ENCODE results near the gene C11orf71.

The C11orf71 gene

GRCh38 chr11:114362958-114363357 is 37.4 kb downstream of the C11orf71 start:
- Histone ChIP-seq H3K9me3 (ENCODE audit: severe bottlenecking) (peaks cover 2% of the 10 kb centered on the region), H3K36me3 (no peaks in the 10 kb centered on the region), H3K27ac (no peak overlapping the region), H3K4me3 (ENCODE audit: low read depth, low read length) (no peak overlapping the region), H3K27me3 (ENCODE audit: insufficient read depth, low read depth, severe bottlenecking) (no peaks in the 10 kb centered on the region)
- no peak for TF ChIP-seq CTCF (IDR thresholded peaks at IDR 0.05; ENCODE audit: low read depth, low read length)
- DNase-seq, result no peak

GRCh38 chr11:114362326-114362725 is 38.0 kb downstream of the C11orf71 start:
- no peaks in the 10 kb centered on the region for H3K27me3 ChIP-seq (ENCODE audit: insufficient read depth, low read depth, severe bottlenecking)
- no peak overlapping the region for H3K27ac ChIP-seq
- no peaks in the 10 kb centered on the region for H3K36me3 ChIP-seq
- peaks cover 2% of the 10 kb centered on the region for H3K9me3 ChIP-seq (ENCODE audit: severe bottlenecking)
- H3K4me3 ChIP-seq (ENCODE audit: low read depth, low read length), result no peak overlapping the region
- TF ChIP-seq CTCF (IDR thresholded peaks at IDR 0.05; ENCODE audit: low read depth, low read length), result no peak
- no peak for DNase-seq

GRCh38 chr11:114359342-114359741 is 41.0 kb downstream of the C11orf71 start:
- Histone ChIP-seq H3K9me3 (ENCODE audit: severe bottlenecking) (peaks cover 2% of the 10 kb centered on the region), H3K4me3 (ENCODE audit: low read depth, low read length) (no peak overlapping the region), H3K36me3 (no peaks in the 10 kb centered on the region), H3K27ac (no peak overlapping the region), H3K27me3 (ENCODE audit: insufficient read depth, low read depth, severe bottlenecking) (no peaks in the 10 kb centered on the region)
- TF ChIP-seq CTCF (IDR thresholded peaks at IDR 0.05; ENCODE audit: low read depth, low read length), result no peak
- DNase-seq, result no peak

GRCh38 chr11:114358716-114359115 is 41.6 kb downstream of the C11orf71 start:
- H3K27ac ChIP-seq, result no peak overlapping the region
- no peak for DNase-seq
- H3K4me3 ChIP-seq (ENCODE audit: low read depth, low read length), result no peak overlapping the region
- no peaks in the 10 kb centered on the region for H3K27me3 ChIP-seq (ENCODE audit: insufficient read depth, low read depth, severe bottlenecking)
- no peaks in the 10 kb centered on the region for H3K36me3 ChIP-seq
- no peak for TF ChIP-seq CTCF (IDR thresholded peaks at IDR 0.05; ENCODE audit: low read depth, low read length)
- H3K9me3 ChIP-seq (ENCODE audit: severe bottlenecking), result peaks cover 2% of the 10 kb centered on the region

- H3K27ac ChIP-seq, result no peak overlapping the region
- H3K9me3 ChIP-seq (ENCODE audit: severe bottlenecking), result peaks cover 2% of the 10 kb centered on the region
- H3K27me3 ChIP-seq (ENCODE audit: insufficient read depth, low read depth, severe bottlenecking), result no peaks in the 10 kb centered on the region
- H3K36me3 ChIP-seq, result no peaks in the 10 kb centered on the region
- no peak overlapping the region for H3K4me3 ChIP-seq (ENCODE audit: low read depth, low read length)
- TF ChIP-seq CTCF (IDR thresholded peaks at IDR 0.05; ENCODE audit: low read depth, low read length), result no peak
- no peak for DNase-seq
Measured at GRCh38 chr11:114354076-114354475, 46.2 kb downstream of the C11orf71 start.

- TF ChIP-seq CTCF (IDR thresholded peaks at IDR 0.05; ENCODE audit: low read depth, low read length), result no peak
- no peak for DNase-seq
- Histone ChIP-seq H3K36me3 (no peaks in the 10 kb centered on the region), H3K27ac (no peak overlapping the region), H3K4me3 (ENCODE audit: low read depth, low read length) (no peak overlapping the region), H3K27me3 (ENCODE audit: insufficient read depth, low read depth, severe bottlenecking) (no peaks in the 10 kb centered on the region), H3K9me3 (ENCODE audit: severe bottlenecking) (no peaks in the 10 kb centered on the region)
Measured at GRCh38 chr11:114353443-114353842, 46.9 kb downstream of the C11orf71 start.
